Thyroid gland (tissue), 4 donors: Measurements from ENCODE around the gene PDXK. TPM values are rescaled to one million over a fixed set of nuclear protein-coding genes. Genes with fewer than 3 reads are reported as not detected.

Experiments used
- DNase-seq, 2 donors: peaks; one replicate each; pipeline ENCODE4 v3.0.0-alpha.2; 2019
- H3K27ac ChIP-seq, 3 donors: fragments of 200-600 bp; sonication (generic); 1 replicate in 2 of 3; 2 replicates in 1 of 3; pipeline ENCODE4 v1.5.1; 2016 to 2019; ENCODE audit warnings: mild to moderate bottlenecking in 1 of 3, moderate library complexity in 1 of 3
- H3K27me3 ChIP-seq: fragments of 200-600 bp; sonication (generic); one replicate; pipeline ENCODE4 v1.5.1; 2019
- H3K36me3 ChIP-seq, 2 donors: fragments of 200-600 bp; sonication (generic); one replicate each; pipeline ENCODE4 v1.5.1; 2016 to 2019
- H3K4me1 ChIP-seq, 2 donors: fragments of 200-600 bp; sonication (generic); one replicate each; pipeline ENCODE4 v1.5.1; 2017 to 2019
- H3K4me3 ChIP-seq, 3 donors: fragments of 200-600 bp; sonication (generic); replicated peaks in 1 of 3; 1 replicate in 2 of 3; 2 replicates in 1 of 3; pipeline ENCODE4 v1.5.1; 2016; ENCODE audit warnings: mild to moderate bottlenecking in 1 of 3
- H3K9me3 ChIP-seq: fragments of 200-600 bp; sonication (generic); one replicate; pipeline ENCODE4 v1.5.1; 2017
- POLR2A ChIP-seq, 2 donors: fragments of 450-650 bp; IDR thresholded peaks; one replicate each; pipeline ENCODE4 v1.6.1; 2017; ENCODE audit warnings: antibody characterized with exemption in 2 of 2, mild to moderate bottlenecking in 2 of 2, moderate library complexity in 1 of 2
- WGBS, 2 donors: methylation state at CpG; one replicate each; pipeline ENCODE4 v1.1.5; 2017; 5-methylcytosine and 5-hydroxymethylcytosine counted together
- intact Hi-C: fragments of 100-400 bp; cut with DNase I; formaldehyde crosslinking; loops from one replicate; pipeline ENCODE4 v1.15.1; 2023
- total RNA-seq, 4 donors: library from RNA; depleted of rRNA; stranded (reverse); fragments of >200 nt; gene quantifications; one replicate each; pipeline ENCODE4 v1.2.3, GENCODE V29; 2016
- TF ChIP-seq, protein P1 (sequence below), 6 experiments: fragments of 200-600 bp in 3 of 6; fragments of 450-650 bp in 3 of 6; sonication (generic) in 3 of 6; IDR thresholded peaks; one replicate each; pipeline ENCODE4 v1.5.1; 2016 to 2019; ENCODE audit warnings: antibody characterized with exemption in 6 of 6, mild to moderate bottlenecking in 2 of 6, inconsistent platforms in 1 of 6, moderate library complexity in 1 of 6

The PDXK gene
- total RNA-seq, 4 donors from 2014 or later, result 70.6 to 95.5 (median 92.4) TPM

DNA sequence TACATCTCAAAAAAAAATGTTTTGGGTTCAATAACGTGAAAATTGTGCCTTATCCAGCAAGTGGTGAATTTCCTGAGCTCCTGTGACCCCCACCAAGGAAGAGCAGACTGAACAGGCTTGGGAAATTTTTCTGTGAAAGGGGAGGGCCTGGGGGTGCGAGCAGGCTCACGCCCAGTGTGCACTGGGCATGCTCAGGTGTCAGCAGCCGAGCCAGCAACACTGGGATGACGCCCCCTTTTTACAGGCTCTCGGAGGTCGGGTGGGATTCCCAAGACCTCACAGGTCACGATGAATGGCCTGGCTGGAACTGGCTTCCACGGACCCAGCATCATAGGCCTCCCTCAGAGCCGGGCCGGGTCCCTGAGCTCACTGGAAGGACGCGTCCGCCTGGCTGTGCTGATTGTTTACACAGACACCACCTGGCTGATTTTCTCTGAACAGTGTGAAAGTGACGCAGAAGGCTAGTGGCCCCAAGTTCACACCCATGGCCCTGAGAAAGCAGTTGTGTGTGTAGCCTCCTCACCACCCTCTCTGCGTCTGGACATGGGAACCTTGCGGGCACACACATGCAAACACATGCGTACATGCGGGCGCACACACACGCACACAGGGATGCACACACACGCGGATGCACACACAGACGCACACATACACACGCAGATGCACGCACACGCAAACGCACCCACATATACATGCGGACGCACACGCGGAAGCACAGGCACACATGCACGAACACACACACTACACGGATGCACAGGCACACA, 48.0 kb downstream of the PDXK start:
- DNase-seq, result peak; percentile 31 to 60
- Histone ChIP-seq H3K36me3 (no peaks in the 10 kb centered on the region), H3K4me3 (no peak overlapping the region), H3K27ac (no peak overlapping the region), H3K9me3 (no peaks in the 10 kb centered on the region), H3K4me1 (peaks cover 7 to 22% of the 10 kb centered on the region in 2 donors), H3K27me3 (no peaks in the 10 kb centered on the region)
- WGBS, 2 donors, result 78 to 88% methylated on average over 23 to 26 of the region's 34 CpGs
- intact Hi-C loops, result no loop called here
- TF ChIP-seq, protein P1, sequence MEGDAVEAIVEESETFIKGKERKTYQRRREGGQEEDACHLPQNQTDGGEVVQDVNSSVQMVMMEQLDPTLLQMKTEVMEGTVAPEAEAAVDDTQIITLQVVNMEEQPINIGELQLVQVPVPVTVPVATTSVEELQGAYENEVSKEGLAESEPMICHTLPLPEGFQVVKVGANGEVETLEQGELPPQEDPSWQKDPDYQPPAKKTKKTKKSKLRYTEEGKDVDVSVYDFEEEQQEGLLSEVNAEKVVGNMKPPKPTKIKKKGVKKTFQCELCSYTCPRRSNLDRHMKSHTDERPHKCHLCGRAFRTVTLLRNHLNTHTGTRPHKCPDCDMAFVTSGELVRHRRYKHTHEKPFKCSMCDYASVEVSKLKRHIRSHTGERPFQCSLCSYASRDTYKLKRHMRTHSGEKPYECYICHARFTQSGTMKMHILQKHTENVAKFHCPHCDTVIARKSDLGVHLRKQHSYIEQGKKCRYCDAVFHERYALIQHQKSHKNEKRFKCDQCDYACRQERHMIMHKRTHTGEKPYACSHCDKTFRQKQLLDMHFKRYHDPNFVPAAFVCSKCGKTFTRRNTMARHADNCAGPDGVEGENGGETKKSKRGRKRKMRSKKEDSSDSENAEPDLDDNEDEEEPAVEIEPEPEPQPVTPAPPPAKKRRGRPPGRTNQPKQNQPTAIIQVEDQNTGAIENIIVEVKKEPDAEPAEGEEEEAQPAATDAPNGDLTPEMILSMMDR (IDR thresholded peaks at IDR 0.05), result no peak
- no peak for TF ChIP-seq POLR2A (IDR thresholded peaks at IDR 0.05)

DNA sequence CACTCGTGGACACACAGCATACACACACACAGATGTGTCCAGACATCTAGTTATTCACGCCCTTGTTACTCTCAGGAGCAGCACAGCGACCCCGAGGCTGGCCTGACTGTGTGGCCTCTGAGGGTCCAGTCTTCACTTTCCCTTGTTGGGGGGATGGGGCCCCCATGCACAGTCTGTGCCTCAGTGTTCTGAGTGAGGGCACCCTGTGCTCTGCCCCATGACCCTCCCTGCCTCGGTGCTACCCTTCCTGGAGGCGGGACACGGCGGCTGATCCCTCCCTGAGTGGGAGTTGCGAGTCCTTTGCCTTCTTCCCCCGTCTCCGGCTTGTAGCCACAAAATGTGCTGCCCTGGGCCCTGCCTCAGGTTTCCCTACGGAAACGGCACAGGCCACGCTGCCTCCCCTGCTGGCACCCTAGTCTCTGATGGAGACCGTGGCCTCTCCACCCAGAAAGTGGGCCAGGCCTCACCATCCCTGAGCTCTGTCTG, 48.6 kb downstream of the PDXK start:
- Histone ChIP-seq H3K4me3 (no peak overlapping the region), H3K27me3 (no peaks in the 10 kb centered on the region), H3K36me3 (no peaks in the 10 kb centered on the region), H3K9me3 (no peaks in the 10 kb centered on the region), H3K27ac (peak overlapping the region in 1 of 3 donors; percentile 57), H3K4me1 (peaks cover 7 to 22% of the 10 kb centered on the region in 2 donors)
- no peak for DNase-seq
- no peak for TF ChIP-seq POLR2A (IDR thresholded peaks at IDR 0.05)
- TF ChIP-seq, protein P1 (IDR thresholded peaks at IDR 0.05), result no peak
- intact Hi-C loops, result no loop called here
- 86 to 94% methylated on average over 15 of the region's 15 CpGs for whole genome bisulfite sequencing, 2 donors

DNA sequence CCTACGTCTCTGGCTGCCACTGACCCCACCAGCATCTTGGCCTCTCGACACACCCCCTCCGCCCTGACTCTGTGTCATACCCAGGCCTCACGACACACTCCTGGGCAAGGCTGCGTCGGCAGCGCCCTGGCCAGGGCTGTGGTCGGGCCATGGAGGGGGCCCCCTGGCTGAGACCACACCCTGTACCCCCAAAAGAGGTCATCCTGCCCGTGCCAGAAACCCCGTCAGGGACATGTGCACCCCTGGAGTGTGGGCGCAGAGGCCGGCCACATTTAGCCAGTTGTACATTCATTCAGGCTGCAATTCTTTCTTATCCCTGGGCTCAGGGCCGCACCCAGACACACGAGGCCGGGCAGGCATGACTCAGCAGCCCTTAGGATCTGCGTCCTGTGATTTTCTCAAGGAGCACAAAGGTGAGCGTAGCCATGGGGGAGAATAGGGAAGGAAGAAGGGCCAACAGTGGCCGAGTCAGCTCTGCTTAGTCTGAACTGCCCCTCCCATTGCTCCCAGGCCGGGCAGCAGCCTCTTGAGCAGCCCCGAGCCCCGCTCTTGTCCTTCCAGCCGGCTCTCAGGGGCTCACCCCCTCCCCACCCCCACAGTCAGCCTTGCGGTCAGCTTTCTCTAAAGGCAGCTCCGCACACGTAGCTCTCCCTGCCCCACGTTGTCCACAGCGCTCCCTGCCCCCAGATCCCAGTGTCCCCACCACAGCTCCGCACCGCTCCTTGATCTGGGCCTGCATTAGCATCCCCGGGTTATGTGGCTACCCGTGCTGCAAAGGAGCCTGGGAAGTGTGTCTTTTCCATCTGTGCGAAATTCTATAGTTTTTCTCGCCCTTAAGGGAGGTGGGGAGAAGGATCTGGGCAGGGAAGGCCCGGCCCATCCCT, 49.3 kb downstream of the PDXK start:
- TF ChIP-seq, protein P1 (IDR thresholded peaks at IDR 0.05), result no peak
- TF ChIP-seq POLR2A (IDR thresholded peaks at IDR 0.05), result no peak
- peak overlapping the region; percentile 55 to 62 (median 57) for H3K27ac ChIP-seq
- DNase-seq, result peak; percentile 70 to 79
- no peaks in the 10 kb centered on the region for H3K27me3 ChIP-seq
- intact Hi-C loops, result no loop called here
- H3K4me3 ChIP-seq, result no peak overlapping the region
- WGBS, 2 donors, result 60 to 64% methylated on average over 33 to 34 of the region's 34 CpGs
- peaks cover 7 to 22% of the 10 kb centered on the region in 2 donors for H3K4me1 ChIP-seq
- no peaks in the 10 kb centered on the region for H3K9me3 ChIP-seq
- peaks cover 4 to 5% of the 10 kb centered on the region in 2 donors for H3K36me3 ChIP-seq

DNA sequence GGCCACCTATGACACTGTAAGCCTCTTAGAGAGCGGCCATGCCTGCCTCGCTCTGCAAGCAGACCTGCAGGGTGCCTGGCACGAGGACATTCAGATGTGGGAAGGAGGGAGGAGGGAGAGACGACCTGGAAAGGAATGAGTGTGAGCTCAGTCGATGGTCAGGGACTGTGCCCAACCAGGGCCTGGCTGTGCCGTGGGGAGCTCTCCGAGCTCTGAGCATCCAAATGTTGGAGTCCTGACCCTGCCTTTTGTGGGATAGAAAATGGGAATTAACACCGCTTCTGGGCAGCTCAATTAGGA, 49.9 kb downstream of the PDXK start:
- WGBS, 2 donors, result 54 to 58% methylated on average over 8 of the region's 8 CpGs
- Histone ChIP-seq H3K27me3 (no peaks in the 10 kb centered on the region), H3K27ac (peak overlapping the region; percentile 55 to 62 (median 57)), H3K4me3 (no peak overlapping the region), H3K36me3 (peaks cover 10 to 11% of the 10 kb centered on the region in 2 donors), H3K4me1 (peaks cover 7 to 22% of the 10 kb centered on the region in 2 donors), H3K9me3 (no peaks in the 10 kb centered on the region)
- intact Hi-C loops, result no loop called here
- no peak for TF ChIP-seq POLR2A (IDR thresholded peaks at IDR 0.05)
- TF ChIP-seq, protein P1 (IDR thresholded peaks at IDR 0.05), result no peak
- peak; percentile 70 to 75 for DNase-seq
